Bronchial epithelial cell (primary cell): Measurements from ENCODE around the gene PAPSS1. TPM values are rescaled to one million over a fixed set of nuclear protein-coding genes. Genes with fewer than 3 reads are reported as not detected.
"Not testable (repeated sequence)": the region's sequence is repeated elsewhere in the genome, so short reads cannot be mapped to it uniquely, and the experiment has no call there.

ENCODE experiments used
- DNase-seq: peaks from one replicate; pipeline ENCODE4 v3.0.0-alpha.2; 2010; ENCODE audit warnings: low read depth
- FAIRE-seq: peaks from 2 replicates; lab custom pipeline; 2011; peaks lifted over from hg19 to GRCh38; lab: Jason Lieb, UNC
- H3K27me3 ChIP-seq: 2 replicates; pipeline ENCODE4 v1.5.1; 2011; ENCODE audit warnings: low read length; ENCODE audit not compliant: control insufficient read depth, insufficient read depth
- H3K36me3 ChIP-seq: 2 replicates; pipeline ENCODE4 v1.5.1; 2011; ENCODE audit warnings: low read length; ENCODE audit not compliant: control insufficient read depth, insufficient read depth
- H3K4me3 ChIP-seq: 2 replicates; pipeline ENCODE4 v1.5.1; 2011; ENCODE audit warnings: mild to moderate bottlenecking, low read depth, low read length, control low read depth
- CTCF ChIP-seq: IDR thresholded peaks from 2 replicates; pipeline ENCODE4 v1.5.1; 2011; ENCODE audit warnings: mild to moderate bottlenecking, moderate library complexity, low read length, control low read depth, inconsistent platforms; ENCODE audit not compliant: insufficient read depth, severe bottlenecking
- total RNA-seq: library from RNA; depleted of rRNA; stranded (reverse); fragments of >200 nt; gene quantifications from 2 replicates; pipeline ENCODE4 v1.2.1, GENCODE V29; 2014

The PAPSS1 gene
- total RNA-seq, 1 donor from 2014 or later, result 55.8 TPM

DNA sequence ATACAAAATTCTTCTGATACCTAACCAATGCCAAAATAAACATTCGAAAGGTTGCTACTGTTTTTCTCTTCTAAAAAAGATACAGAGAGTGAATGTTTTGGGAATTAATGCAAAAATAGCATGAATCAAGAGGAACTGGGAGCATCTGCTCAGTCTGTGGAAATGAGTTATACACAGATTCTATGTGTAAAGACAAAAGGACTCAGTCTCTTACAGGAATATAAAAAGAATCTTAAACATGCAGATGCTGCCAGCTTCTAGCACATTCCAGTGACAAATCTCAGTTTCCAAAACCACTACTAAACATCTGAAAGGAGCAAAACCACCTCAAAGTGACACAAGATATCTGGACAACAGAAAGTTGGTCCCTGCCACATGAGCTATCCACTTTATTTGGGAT lies 55.0 kb downstream of the PAPSS1 start:
- Histone ChIP-seq H3K36me3 (no peaks in the 10 kb centered on the region), H3K27me3 (no peaks in the 10 kb centered on the region), H3K4me3 (no peak overlapping the region)
- FAIRE-seq, result no peak
- TF ChIP-seq CTCF, result no peak
- no peak for DNase-seq

DNA sequence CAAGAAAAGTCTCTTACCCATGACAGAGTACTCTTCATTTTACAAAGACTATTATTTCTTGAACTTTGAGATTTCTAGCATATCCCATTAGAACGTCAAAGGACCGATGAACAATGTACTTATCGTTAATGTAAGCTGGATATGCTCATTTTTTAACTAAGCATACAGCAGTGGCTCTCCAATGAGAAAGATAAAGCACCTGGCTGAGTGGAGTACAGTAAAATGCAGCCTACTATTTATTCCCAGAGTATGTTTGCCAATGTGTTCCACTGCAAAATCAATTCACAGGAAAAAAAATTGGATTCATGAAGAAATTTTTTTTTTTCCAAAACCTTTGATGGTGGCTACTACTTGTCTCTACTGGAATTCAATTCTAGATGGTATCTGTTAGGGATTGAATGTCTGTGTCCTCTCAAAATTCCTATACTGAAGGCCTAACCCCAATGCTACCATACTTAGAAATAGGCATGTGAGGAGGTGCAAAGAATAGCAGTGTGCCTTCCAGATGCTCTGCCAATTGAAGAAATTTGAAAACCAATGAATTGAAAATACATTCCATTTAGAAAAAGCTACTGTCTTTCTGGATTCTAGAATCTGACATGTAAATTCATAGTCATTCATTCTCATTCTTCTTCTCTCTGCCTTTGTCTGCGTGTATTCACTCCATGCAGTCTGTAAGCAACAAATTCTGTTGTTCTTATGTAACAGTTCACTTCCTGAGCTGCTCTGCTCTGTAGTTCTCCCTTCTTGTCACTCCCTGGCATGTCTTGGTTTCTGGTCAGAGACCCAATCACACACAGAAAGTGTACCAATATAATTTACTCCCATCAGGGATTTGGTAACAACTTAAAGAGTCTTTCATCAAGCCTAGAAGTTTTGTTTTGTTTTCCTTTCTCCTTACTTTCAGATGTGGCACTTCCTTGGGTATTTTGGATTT lies 61.4 kb downstream of the PAPSS1 start:
- no peak for FAIRE-seq
- peaks cover 2% of the 10 kb centered on the region for H3K36me3 ChIP-seq
- DNase-seq, result no peak

GRCh38 chr4:107655289-107655688 lies 64.7 kb downstream of the PAPSS1 start:
- FAIRE-seq, result no peak
- H3K27me3 ChIP-seq, result no peaks in the 10 kb centered on the region
- H3K36me3 ChIP-seq, result peaks cover 2% of the 10 kb centered on the region
- no peak for TF ChIP-seq CTCF
- DNase-seq, result no peak
- no peak overlapping the region for H3K4me3 ChIP-seq

More for the DNA sequence above, 61.4 kb downstream of the PAPSS1 start:
- H3K4me3 ChIP-seq, result no peak overlapping the region
- TF ChIP-seq CTCF, result no peak
- H3K27me3 ChIP-seq, result no peaks in the 10 kb centered on the region

- Histone ChIP-seq H3K4me3 (no peak overlapping the region), H3K27me3 (no peaks in the 10 kb centered on the region), H3K36me3 (peaks cover 2% of the 10 kb centered on the region)
- TF ChIP-seq CTCF, result no peak
- FAIRE-seq (no peak), DNase-seq (peak; percentile 21)
Measured at GRCh38 chr4:107654694-107655093, 65.3 kb downstream of the PAPSS1 start.

DNA sequence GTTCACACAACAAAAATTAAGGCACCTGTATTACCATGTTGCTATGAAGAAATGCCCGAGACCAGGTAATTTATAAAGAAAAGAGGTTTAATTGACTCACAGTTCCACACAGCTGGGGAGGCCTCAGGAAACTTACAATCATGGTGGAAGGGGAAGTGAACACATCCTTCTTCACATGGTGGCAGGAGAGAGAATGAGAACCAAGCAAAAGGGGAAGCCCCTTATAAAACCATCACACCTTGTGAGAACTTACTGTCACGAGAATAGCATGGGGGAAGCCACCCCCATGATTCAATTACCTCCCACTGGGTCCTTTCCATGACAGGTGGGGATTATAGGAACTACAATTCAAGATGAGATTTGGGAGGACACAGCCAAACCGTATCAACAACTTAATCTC lies 68.6 kb downstream of the PAPSS1 start:
- DNase-seq, H3K4me3 ChIP-seq, H3K36me3 ChIP-seq, FAIRE-seq, H3K27me3 ChIP-seq: not testable (repeated sequence)

DNA sequence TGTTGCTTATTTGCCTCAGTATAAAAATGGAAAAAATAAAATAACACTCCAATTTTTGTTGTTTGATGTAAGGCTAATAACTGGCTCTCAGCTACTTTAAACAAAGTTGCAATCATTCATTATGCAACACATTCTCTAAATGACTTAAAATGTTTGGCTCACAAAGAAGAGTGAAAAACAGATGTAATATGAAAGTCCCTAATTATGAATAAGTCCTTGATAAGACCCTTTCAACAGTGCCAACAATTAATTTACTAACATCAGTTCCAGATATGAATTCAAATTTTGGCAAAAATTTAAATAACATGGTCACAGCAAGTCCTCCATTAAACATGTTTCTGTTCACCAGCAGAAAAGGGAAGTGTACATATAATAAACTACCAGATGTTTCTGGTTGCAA lies 69.8 kb downstream of the PAPSS1 start:
- H3K4me3 ChIP-seq, result no peak overlapping the region
- TF ChIP-seq CTCF, result no peak
- FAIRE-seq, result no peak
- no peaks in the 10 kb centered on the region for H3K27me3 ChIP-seq
- H3K36me3 ChIP-seq, result peaks cover 4% of the 10 kb centered on the region
- no peak for DNase-seq
